Adrenal gland (tissue), 5 donors: ENCODE data around the gene TCF12.

Experiments
- CTCF ChIP-seq, 6 experiments: fragments of 450-650 bp in 4 of 6; fragments of 200-600 bp in 2 of 6; sonication (generic) in 1 of 6; IDR thresholded peaks; 1 replicate in 5 of 6; 2 replicates in 1 of 6; pipeline versions ENCODE4 v1.5.1 to v1.8.0; 2016 to 2021; ENCODE audit warnings: antibody characterized with exemption in 6 of 6, mild to moderate bottlenecking in 2 of 6, moderate library complexity in 1 of 6
- POLR2A ChIP-seq, 2 donors: fragments of 450-650 bp; IDR thresholded peaks; one replicate each; pipeline ENCODE4 v1.6.1; 2017; ENCODE audit warnings: antibody characterized with exemption in 2 of 2, mild to moderate bottlenecking in 2 of 2, moderate library complexity in 1 of 2
- donor health status: DM: no; HTN: no; CAD: no.

- TF ChIP-seq CTCF (IDR thresholded peaks at IDR 0.05) (no peak), POLR2A (IDR thresholded peaks at IDR 0.05) (no peak)
These were observed 4.8 kb upstream of the TCF12 start for GRCh38 chr15:56913670-56914069.
